ENCODE data around the gene PIM2. TPM values are rescaled to one million over a fixed set of nuclear protein-coding genes. Genes with fewer than 3 reads are reported as not detected.
"Not testable (repeated sequence)": the region's sequence is repeated elsewhere in the genome, so short reads cannot be mapped to it uniquely, and the experiment has no call there.

Gene PIM2
- total RNA-seq, 2 donors from 2014 or later, result 550 to 563 TPM

GRCh38 chrX:48872017-48872416 lies 46.8 kb downstream of the PIM2 start:
- not testable (repeated sequence) for H3K27ac Mint-ChIP-seq; H3K4me3 Mint-ChIP-seq; H3K9me3 Mint-ChIP-seq; DNase-seq; H3K4me1 Mint-ChIP-seq (ENCODE audit: low read depth); H3K36me3 Mint-ChIP-seq (ENCODE audit: insufficient read depth in 2 of 2); ATAC-seq (replicated peaks in 1 of 2)
- H3K27me3 Mint-ChIP-seq (ENCODE audit: low read depth), result peaks cover 60% of the 10 kb centered on the region

DNA sequence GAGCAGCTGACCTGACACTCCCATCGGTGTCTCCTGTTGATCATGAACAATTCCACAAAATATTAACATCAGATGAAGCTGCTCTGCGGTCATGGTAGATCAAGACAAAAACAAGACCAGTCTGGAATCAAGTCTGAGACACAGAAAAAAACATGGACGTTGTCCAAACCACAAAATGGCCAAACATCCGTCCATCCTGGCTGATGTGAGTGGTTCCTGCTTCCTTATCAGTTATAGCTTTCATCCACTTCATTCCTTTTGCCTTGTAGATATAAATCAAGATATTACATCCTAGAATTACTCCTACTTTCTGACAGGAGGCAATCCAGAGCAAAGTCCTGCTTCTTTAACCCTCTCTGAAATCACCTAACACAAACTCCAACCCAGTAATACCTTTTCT lies 54.6 kb downstream of the PIM2 start:
- Mint-ChIP-seq H3K27me3 (ENCODE audit: low read depth) (peaks cover 24% of the 10 kb centered on the region), H3K27ac (no peak overlapping the region), H3K4me3 (no peak overlapping the region), H3K4me1 (ENCODE audit: low read depth) (no peaks in the 10 kb centered on the region), H3K9me3 (no peaks in the 10 kb centered on the region), H3K36me3 (ENCODE audit: insufficient read depth in 2 of 2) (no peaks in the 10 kb centered on the region)
- ATAC-seq (replicated peaks in 1 of 2), result no peak
- no peak for DNase-seq

Other genes starting within 250 kb of the PIM2 start
- 10 to 100 TPM; 81.4 to 83.9 TPM for gene WAS, start 235.2 kb downstream of the PIM2 start, total RNA-seq
- gene SUV39H1, start 222.3 kb downstream of the PIM2 start, total RNA-seq, result 10 to 100 TPM; 29.4 to 34.8 TPM
- gene GLOD5, start 157.3 kb downstream of the PIM2 start, total RNA-seq, result not detected
- gene GATA1, start 132.4 kb downstream of the PIM2 start, total RNA-seq, result under 1 TPM; 0.22 to 0.35 TPM
- gene HDAC6, start 117.0 kb downstream of the PIM2 start, total RNA-seq, result 100 to 1,000 TPM; 109 to 143 TPM
- under 1 TPM in 1 of 2 donors, not detected in 1; 0.31 TPM for gene ERAS, start 92.5 kb downstream of the PIM2 start, total RNA-seq
- gene PCSK1N, start 83.4 kb downstream of the PIM2 start, total RNA-seq, result 1 to 10 TPM; 1.9 to 2.8 TPM
- 10 to 100 TPM; 73.6 to 90.1 TPM for gene TIMM17B, start 21.3 kb downstream of the PIM2 start, total RNA-seq
- gene PQBP1, start 21.1 kb downstream of the PIM2 start, total RNA-seq, result 100 to 1,000 TPM; 114 to 125 TPM
- gene SLC35A2, start 7.4 kb downstream of the PIM2 start, total RNA-seq, result 10 to 100 TPM; 30.8 to 32.7 TPM
- 100 to 1,000 TPM; 123 to 137 TPM for gene OTUD5, start 38.6 kb upstream of the PIM2 start, total RNA-seq
- gene KCND1, start 52.8 kb upstream of the PIM2 start, total RNA-seq, result 1 to 10 TPM; 7.6 to 8.3 TPM
- 100 to 1,000 TPM; 108 to 114 TPM for gene GRIPAP1, start 83.2 kb upstream of the PIM2 start, total RNA-seq
- 10 to 100 TPM; 38.8 to 44.8 TPM for gene TFE3, start 124.3 kb upstream of the PIM2 start, total RNA-seq
- gene CCDC120, start 140.0 kb upstream of the PIM2 start, total RNA-seq, result 1 to 10 TPM; 8.7 to 9.0 TPM
- gene PRAF2, start 155.0 kb upstream of the PIM2 start, total RNA-seq, result 10 to 100 TPM; 19.1 to 20.9 TPM
- gene WDR45, start 160.9 kb upstream of the PIM2 start, total RNA-seq, result 10 to 100 TPM; 43.4 to 49.0 TPM
- gene GPKOW, start 204.7 kb upstream of the PIM2 start, total RNA-seq, result 10 to 100 TPM; 14.7 to 17.8 TPM
- under 1 TPM; 0.84 to 0.93 TPM for gene MAGIX, start 243.7 kb upstream of the PIM2 start, total RNA-seq

Data from activated T-cell treated with anti-CD3 and anti-CD28 coated beads, Interleukin-2, amount 50 U/mL, for 72 hours (primary cell).